Right cardiac atrium (tissue), 5 donors: ENCODE measurements around the gene USP17L26. TPM values are rescaled to one million over a fixed set of nuclear protein-coding genes. Genes with fewer than 3 reads are reported as not detected.
"Not testable (repeated sequence)": the region's sequence is repeated elsewhere in the genome, so short reads cannot be mapped to it uniquely, and the experiment has no call there.

Experiments used
- ATAC-seq, 2 donors: fragments of 200-7000 bp; cut with Tn5 transposase; one replicate each; pipeline versions ENCODE4 v1.8.0 to v1.9.1; 2020; ENCODE audit warnings: moderate library complexity in 2 of 2, mild to moderate bottlenecking in 1 of 2
- DNase-seq, 3 donors: peaks; one replicate each; pipeline ENCODE4 v3.0.0-alpha.2; 2020
- H3K27ac ChIP-seq: one replicate; pipeline ENCODE4 v1.5.1; 2013; ENCODE audit warnings: mild to moderate bottlenecking, low read length, control low read depth, moderate library complexity
- H3K27me3 ChIP-seq: one replicate; pipeline ENCODE4 v1.6.1; 2013; ENCODE audit not compliant: control insufficient read depth, insufficient read depth
- H3K4me1 ChIP-seq: one replicate; pipeline ENCODE4 v1.6.1; 2013; ENCODE audit warnings: low read length; ENCODE audit not compliant: control insufficient read depth, insufficient read depth
- H3K4me3 ChIP-seq: one replicate; pipeline ENCODE4 v1.5.1; 2013; ENCODE audit warnings: low read length, control low read depth
- H3K9me3 ChIP-seq: one replicate; pipeline ENCODE4 v1.6.1; 2013; ENCODE audit warnings: low read length; ENCODE audit not compliant: control insufficient read depth
- WGBS: extraction: QIAGEN DNeasy Blood & Tissue Kit; methylation state at CpG from one replicate; pipeline ENCODE4 v1.1.7; 2013; 5-methylcytosine and 5-hydroxymethylcytosine counted together
- intact Hi-C, 4 donors: fragments of 100-400 bp; cut with DNase I; formaldehyde crosslinking; loops; one replicate each; pipeline versions ENCODE4 v1.11.0 to v1.14.0; 2022 to 2023
- long read RNA-seq, 4 donors: library from polyadenylated mRNA; unstranded; transcript quantifications; one replicate each; pipeline ENCODE4 v2.0.0, GENCODE V29; 2020 to 2021
- polyA plus RNA-seq: library from polyadenylated mRNA; stranded (reverse); fragments of 200-250 nt; gene quantifications from one replicate; pipeline ENCODE4 v1.2.3, GENCODE V29; 2013
- total RNA-seq, 4 donors: library from RNA; stranded (reverse); fragmentation: NEBNext Ultra II Directional; extraction: Animal tissue kit (Norgen Biotek cat#: 25700); gene quantifications; one replicate each; pipeline ENCODE4 v1.2.1, GENCODE V29; 2021
- donor health status: healthy with polysubstance abuse.
- donor health status: DM: no; HTN: yes; CAD: no.
- donor health status: DM: no; HTN: no; CAD: no.
- donor health status: DM: no; HTN: yes; CAD: no; lungs with severe emphysema.
- donor health status: DM: yes; HTN: yes; CAD: no.

USP17L26 gene, protein sequence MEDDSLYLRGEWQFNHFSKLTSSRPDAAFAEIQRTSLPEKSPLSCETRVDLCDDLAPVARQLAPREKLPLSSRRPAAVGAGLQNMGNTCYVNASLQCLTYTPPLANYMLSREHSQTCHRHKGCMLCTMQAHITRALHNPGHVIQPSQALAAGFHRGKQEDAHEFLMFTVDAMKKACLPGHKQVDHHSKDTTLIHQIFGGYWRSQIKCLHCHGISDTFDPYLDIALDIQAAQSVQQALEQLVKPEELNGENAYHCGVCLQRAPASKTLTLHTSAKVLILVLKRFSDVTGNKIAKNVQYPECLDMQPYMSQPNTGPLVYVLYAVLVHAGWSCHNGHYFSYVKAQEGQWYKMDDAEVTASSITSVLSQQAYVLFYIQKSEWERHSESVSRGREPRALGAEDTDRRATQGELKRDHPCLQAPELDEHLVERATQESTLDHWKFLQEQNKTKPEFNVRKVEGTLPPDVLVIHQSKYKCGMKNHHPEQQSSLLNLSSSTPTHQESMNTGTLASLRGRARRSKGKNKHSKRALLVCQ
- not detected for total RNA-seq
- not detected for polyA plus RNA-seq
- long read RNA-seq, donor 1, result 0 reads
- long read RNA-seq, donor 2, result 0 reads
- long read RNA-seq, donor 3, result 0 reads
- long read RNA-seq, donor 4, result 0 reads

DNA sequence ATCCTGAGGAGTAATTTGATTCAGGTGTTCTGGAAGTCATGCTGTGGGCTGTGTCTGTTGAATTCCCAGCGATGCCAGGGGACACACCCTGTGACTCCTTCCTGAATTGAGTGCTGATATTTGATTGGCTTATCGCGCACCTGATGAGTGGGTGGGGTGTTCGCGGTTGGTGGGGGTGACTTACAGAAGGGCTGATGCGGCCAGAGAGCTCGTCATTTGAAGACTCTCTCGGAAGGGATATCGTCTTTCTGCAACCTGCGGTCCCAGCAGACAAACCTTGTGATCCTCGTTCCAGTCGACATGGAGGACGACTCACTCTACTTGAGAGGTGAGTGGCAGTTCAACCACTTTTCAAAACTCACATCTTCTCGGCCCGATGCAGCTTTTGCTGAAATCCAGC is at the start of gene USP17L26:
Gene USP17L26, plus strand, starts transcription at position 301 of the 400 bp plus-strand sequence. Its CDS starts 0 bp downstream, at position 301.
- H3K4me1 ChIP-seq, H3K4me3 ChIP-seq, H3K9me3 ChIP-seq, H3K27ac ChIP-seq, ATAC-seq, intact Hi-C loops, H3K27me3 ChIP-seq, DNase-seq: not testable (repeated sequence)
- WGBS, result 91% methylated on average over 10 of the region's 15 CpGs

DNA sequence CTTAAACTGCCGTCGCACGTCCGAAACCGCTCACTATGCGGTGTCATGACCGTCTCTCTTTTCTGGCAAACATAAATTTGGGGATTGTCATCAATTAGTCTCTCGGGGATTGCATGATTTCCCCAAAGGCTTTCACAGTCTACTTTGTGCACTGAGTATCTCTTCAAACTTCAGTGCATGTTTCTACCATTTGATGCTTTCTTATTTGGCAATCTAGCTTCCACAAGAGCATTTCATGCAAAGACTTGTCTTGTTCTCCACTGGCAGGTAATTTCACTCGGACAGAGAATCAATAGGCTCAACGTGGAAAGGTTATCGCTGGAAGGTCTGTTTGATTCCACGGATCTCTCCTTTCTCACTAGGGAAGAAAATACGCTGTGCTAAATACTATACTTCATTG is 10.3 kb upstream of the USP17L26 start:
- DNase-seq, intact Hi-C loops, H3K27me3 ChIP-seq, H3K27ac ChIP-seq, H3K4me3 ChIP-seq, H3K4me1 ChIP-seq, ATAC-seq, H3K9me3 ChIP-seq: not testable (repeated sequence)
- WGBS, result 90% methylated on average over 1 of the region's 13 CpGs

DNA sequence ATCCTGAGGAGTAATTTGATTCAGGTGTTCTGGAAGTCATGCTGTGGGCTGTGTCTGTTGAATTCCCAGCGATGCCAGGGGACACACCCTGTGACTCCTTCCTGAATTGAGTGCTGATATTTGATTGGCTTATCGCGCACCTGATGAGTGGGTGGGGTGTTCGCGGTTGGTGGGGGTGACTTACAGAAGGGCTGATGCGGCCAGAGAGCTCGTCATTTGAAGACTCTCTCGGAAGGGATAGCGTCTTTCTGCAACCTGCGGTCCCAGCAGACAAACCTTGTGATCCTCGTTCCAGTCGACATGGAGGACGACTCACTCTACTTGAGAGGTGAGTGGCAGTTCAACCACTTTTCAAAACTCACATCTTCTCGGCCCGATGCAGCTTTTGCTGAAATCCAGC is 9.6 kb upstream of the USP17L26 start, which contains the start of gene USP17L24:
Gene USP17L24, plus strand, starts transcription at position 301 of the 400 bp plus-strand sequence. Its CDS starts 0 bp downstream, at position 301.
- H3K27ac ChIP-seq, H3K4me3 ChIP-seq, H3K27me3 ChIP-seq, H3K9me3 ChIP-seq, H3K4me1 ChIP-seq, ATAC-seq, DNase-seq, intact Hi-C loops: not testable (repeated sequence)
- WGBS, result no CpG with 5 or more reads among the region's 15 CpGs

DNA sequence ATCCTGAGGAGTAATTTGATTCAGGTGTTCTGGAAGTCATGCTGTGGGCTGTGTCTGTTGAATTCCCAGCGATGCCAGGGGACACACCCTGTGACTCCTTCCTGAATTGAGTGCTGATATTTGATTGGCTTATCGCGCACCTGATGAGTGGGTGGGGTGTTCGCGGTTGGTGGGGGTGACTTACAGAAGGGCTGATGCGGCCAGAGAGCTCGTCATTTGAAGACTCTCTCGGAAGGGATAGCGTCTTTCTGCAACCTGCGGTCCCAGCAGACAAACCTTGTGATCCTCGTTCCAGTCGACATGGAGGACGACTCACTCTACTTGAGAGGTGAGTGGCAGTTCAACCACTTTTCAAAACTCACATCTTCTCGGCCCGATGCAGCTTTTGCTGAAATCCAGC is 4.8 kb upstream of the USP17L26 start, which contains the start of gene USP17L25:
Gene USP17L25, plus strand, starts transcription at position 301 of the 400 bp plus-strand sequence. Its CDS starts 0 bp downstream, at position 301.
- WGBS, result no CpG with 5 or more reads among the region's 15 CpGs
- H3K4me1 ChIP-seq, DNase-seq, ATAC-seq, H3K27me3 ChIP-seq, H3K4me3 ChIP-seq, H3K9me3 ChIP-seq, intact Hi-C loops, H3K27ac ChIP-seq: not testable (repeated sequence)

DNA sequence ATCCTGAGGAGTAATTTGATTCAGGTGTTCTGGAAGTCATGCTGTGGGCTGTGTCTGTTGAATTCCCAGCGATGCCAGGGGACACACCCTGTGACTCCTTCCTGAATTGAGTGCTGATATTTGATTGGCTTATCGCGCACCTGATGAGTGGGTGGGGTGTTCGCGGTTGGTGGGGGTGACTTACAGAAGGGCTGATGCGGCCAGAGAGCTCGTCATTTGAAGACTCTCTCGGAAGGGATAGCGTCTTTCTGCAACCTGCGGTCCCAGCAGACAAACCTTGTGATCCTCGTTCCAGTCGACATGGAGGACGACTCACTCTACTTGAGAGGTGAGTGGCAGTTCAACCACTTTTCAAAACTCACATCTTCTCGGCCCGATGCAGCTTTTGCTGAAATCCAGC is 4.6 kb downstream of the USP17L26 start, which contains the start of gene USP17L5:
Gene USP17L5, plus strand, starts transcription at position 301 of the 400 bp plus-strand sequence. Its CDS starts 0 bp downstream, at position 301.
- H3K9me3 ChIP-seq, intact Hi-C loops, H3K4me1 ChIP-seq, H3K4me3 ChIP-seq, ATAC-seq, DNase-seq, H3K27me3 ChIP-seq, H3K27ac ChIP-seq: not testable (repeated sequence)
- WGBS, result no CpG with 5 or more reads among the region's 15 CpGs

DNA sequence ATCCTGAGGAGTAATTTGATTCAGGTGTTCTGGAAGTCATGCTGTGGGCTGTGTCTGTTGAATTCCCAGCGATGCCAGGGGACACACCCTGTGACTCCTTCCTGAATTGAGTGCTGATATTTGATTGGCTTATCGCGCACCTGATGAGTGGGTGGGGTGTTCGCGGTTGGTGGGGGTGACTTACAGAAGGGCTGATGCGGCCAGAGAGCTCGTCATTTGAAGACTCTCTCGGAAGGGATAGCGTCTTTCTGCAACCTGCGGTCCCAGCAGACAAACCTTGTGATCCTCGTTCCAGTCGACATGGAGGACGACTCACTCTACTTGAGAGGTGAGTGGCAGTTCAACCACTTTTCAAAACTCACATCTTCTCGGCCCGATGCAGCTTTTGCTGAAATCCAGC is 9.4 kb downstream of the USP17L26 start, which contains the start of gene USP17L27:
Gene USP17L27, plus strand, starts transcription at position 301 of the 400 bp plus-strand sequence. Its CDS starts 0 bp downstream, at position 301.
- DNase-seq, H3K4me1 ChIP-seq, H3K27ac ChIP-seq, intact Hi-C loops, H3K27me3 ChIP-seq, H3K4me3 ChIP-seq, H3K9me3 ChIP-seq, ATAC-seq: not testable (repeated sequence)
- WGBS, result no CpG with 5 or more reads among the region's 15 CpGs

DNA sequence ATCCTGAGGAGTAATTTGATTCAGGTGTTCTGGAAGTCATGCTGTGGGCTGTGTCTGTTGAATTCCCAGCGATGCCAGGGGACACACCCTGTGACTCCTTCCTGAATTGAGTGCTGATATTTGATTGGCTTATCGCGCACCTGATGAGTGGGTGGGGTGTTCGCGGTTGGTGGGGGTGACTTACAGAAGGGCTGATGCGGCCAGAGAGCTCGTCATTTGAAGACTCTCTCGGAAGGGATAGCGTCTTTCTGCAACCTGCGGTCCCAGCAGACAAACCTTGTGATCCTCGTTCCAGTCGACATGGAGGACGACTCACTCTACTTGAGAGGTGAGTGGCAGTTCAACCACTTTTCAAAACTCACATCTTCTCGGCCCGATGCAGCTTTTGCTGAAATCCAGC is 14.1 kb downstream of the USP17L26 start, which contains the start of gene USP17L28:
Gene USP17L28, plus strand, starts transcription at position 301 of the 400 bp plus-strand sequence. Its CDS starts 0 bp downstream, at position 301.
- H3K4me1 ChIP-seq, H3K4me3 ChIP-seq, ATAC-seq, H3K27ac ChIP-seq, H3K27me3 ChIP-seq, DNase-seq, H3K9me3 ChIP-seq, intact Hi-C loops: not testable (repeated sequence)
- WGBS, result no CpG with 5 or more reads among the region's 15 CpGs

DNA sequence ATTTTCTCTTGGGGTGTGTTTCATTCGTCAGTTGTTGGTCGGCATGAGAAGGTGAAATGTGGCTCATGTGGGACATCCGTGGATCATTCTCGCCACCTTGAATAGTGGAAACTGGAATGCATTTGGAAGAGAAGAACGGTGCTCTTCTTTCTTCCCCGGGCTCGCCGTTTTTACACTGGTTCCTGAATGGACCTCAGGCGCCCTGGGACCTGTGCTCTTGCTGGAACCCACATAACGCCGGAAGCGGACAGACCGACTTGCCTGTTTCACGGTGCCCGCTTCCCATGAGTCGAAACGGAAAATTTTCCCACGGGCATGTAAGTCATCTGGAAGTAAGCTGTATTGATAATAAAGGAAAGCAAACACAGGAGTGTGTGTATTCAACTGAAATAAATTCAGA is 16.4 kb downstream of the USP17L26 start:
- H3K4me1 ChIP-seq, ATAC-seq, DNase-seq, H3K27ac ChIP-seq, intact Hi-C loops, H3K9me3 ChIP-seq, H3K27me3 ChIP-seq, H3K4me3 ChIP-seq: not testable (repeated sequence)
- 94% methylated on average over 13 of the region's 18 CpGs for WGBS

DNA sequence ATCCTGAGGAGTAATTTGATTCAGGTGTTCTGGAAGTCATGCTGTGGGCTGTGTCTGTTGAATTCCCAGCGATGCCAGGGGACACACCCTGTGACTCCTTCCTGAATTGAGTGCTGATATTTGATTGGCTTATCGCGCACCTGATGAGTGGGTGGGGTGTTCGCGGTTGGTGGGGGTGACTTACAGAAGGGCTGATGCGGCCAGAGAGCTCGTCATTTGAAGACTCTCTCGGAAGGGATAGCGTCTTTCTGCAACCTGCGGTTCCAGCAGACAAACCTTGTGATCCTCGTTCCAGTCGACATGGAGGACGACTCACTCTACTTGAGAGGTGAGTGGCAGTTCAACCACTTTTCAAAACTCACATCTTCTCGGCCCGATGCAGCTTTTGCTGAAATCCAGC is 18.9 kb downstream of the USP17L26 start, which contains the start of gene USP17L29:
Gene USP17L29, plus strand, starts transcription at position 301 of the 400 bp plus-strand sequence. Its CDS starts 0 bp downstream, at position 301.
- H3K9me3 ChIP-seq, DNase-seq, H3K4me3 ChIP-seq, H3K27ac ChIP-seq, intact Hi-C loops, H3K4me1 ChIP-seq, ATAC-seq, H3K27me3 ChIP-seq: not testable (repeated sequence)
- WGBS, result no CpG with 5 or more reads among the region's 15 CpGs

DNA sequence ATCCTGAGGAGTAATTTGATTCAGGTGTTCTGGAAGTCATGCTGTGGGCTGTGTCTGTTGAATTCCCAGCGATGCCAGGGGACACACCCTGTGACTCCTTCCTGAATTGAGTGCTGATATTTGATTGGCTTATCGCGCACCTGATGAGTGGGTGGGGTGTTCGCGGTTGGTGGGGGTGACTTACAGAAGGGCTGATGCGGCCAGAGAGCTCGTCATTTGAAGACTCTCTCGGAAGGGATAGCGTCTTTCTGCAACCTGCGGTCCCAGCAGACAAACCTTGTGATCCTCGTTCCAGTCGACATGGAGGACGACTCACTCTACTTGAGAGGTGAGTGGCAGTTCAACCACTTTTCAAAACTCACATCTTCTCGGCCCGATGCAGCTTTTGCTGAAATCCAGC is 28.4 kb downstream of the USP17L26 start, which contains the start of gene USP17L30:
Gene USP17L30, plus strand, starts transcription at position 301 of the 400 bp plus-strand sequence. Its CDS starts 0 bp downstream, at position 301.
- ATAC-seq, DNase-seq, H3K9me3 ChIP-seq, H3K4me1 ChIP-seq, H3K27me3 ChIP-seq, intact Hi-C loops, H3K27ac ChIP-seq, H3K4me3 ChIP-seq: not testable (repeated sequence)
- WGBS, result no CpG with 5 or more reads among the region's 15 CpGs
